IMR-90 (cell line): ENCODE results near the gene CYB5RL. TPM values are rescaled to one million over a fixed set of nuclear protein-coding genes. Genes with fewer than 3 reads are reported as not detected.

ENCODE experiments used
- ATAC-seq: fragments of 200-7000 bp; cut with Tn5 transposase; 2 replicates; pipeline ENCODE4 v1.9.1; 2020; ENCODE audit warnings: low read depth, mild to moderate bottlenecking, moderate library complexity
- BruUV-seq: library from RNA; stranded (reverse); fragments of 400-500 nt; replicated peaks from 2 replicates; lab custom pipeline; 2021; lab: Mats Ljungman, UMichigan
- CTCF ChIA-PET: fragments of 300-600 bp; formaldehyde crosslinking; extraction: SDS; loops from one replicate; lab custom pipeline; 2021; ENCODE audit warnings: antibody characterized with exemption; lab: Yijun Ruan, JAX
- POLR2A ChIA-PET: fragments of 300-600 bp; sonication (Branson Sonifier 250); formaldehyde crosslinking; loops from one replicate; lab custom pipeline; 2022; ENCODE audit warnings: antibody characterized with exemption; ENCODE audit not compliant: unreplicated experiment; lab: Charles Lee
- DNase-seq: peaks from one replicate; pipeline ENCODE4 v3.0.0; 2013
- H2AFZ ChIP-seq: replicated peaks from 2 replicates; pipeline ENCODE3; 2013; ENCODE audit warnings: low read length, mild to moderate bottlenecking; ENCODE audit not compliant: poor library complexity
- H2AK5ac ChIP-seq: 2 replicates; pipeline ENCODE4 v1.6.1; 2013; ENCODE audit warnings: low read depth, low read length, inconsistent platforms
- H2AK9ac ChIP-seq: replicated peaks from 2 replicates; pipeline ENCODE3; 2013; ENCODE audit warnings: mild to moderate bottlenecking, low read depth, low read length, moderate library complexity; ENCODE audit not compliant: poor library complexity
- H2BK120ac ChIP-seq: 2 replicates; pipeline ENCODE4 v1.6.1; 2013; ENCODE audit warnings: low read depth, low read length, inconsistent platforms
- H2BK15ac ChIP-seq: 3 replicates; pipeline ENCODE4 v1.6.1; 2013; ENCODE audit warnings: low read depth, low read length, inconsistent platforms
- H2BK20ac ChIP-seq: 2 replicates; pipeline ENCODE4 v1.6.1; 2013; ENCODE audit warnings: low read depth, mild to moderate bottlenecking, inconsistent platforms, low read length, moderate library complexity
- H2BK5ac ChIP-seq: 2 replicates; pipeline ENCODE4 v1.6.1; 2013; ENCODE audit warnings: mild to moderate bottlenecking, low read depth, low read length, inconsistent platforms; ENCODE audit not compliant: poor library complexity, severe bottlenecking
- H3K14ac ChIP-seq: replicated peaks from 2 replicates; pipeline ENCODE4 v1.6.1; 2013; ENCODE audit warnings: low read depth, low read length, inconsistent platforms
- H3K18ac ChIP-seq: 2 replicates; pipeline ENCODE4 v1.6.1; 2013; ENCODE audit warnings: low read depth, low read length, control low read depth
- H3K23ac ChIP-seq: 2 replicates; pipeline ENCODE4 v1.6.1; 2013; ENCODE audit warnings: low read depth, low read length, inconsistent platforms
- H3K27ac ChIP-seq: 2 replicates; pipeline ENCODE4 v1.5.1; 2013; ENCODE audit warnings: mild to moderate bottlenecking, control low read depth, low read length; ENCODE audit not compliant: insufficient read depth
- H3K27me3 ChIP-seq: 2 replicates; pipeline ENCODE4 v1.6.1; 2013; ENCODE audit warnings: low read length; ENCODE audit not compliant: control insufficient read depth, insufficient read depth
- H3K36me3 ChIP-seq: 2 replicates; pipeline ENCODE4 v1.6.1; 2013; ENCODE audit warnings: low read length, mixed read lengths; ENCODE audit not compliant: control insufficient read depth, insufficient read depth
- H3K4ac ChIP-seq: 2 replicates; pipeline ENCODE4 v1.6.1; 2013; ENCODE audit warnings: low read depth, low read length, inconsistent platforms
- H3K4me1 ChIP-seq: 2 replicates; pipeline ENCODE4 v1.6.1; 2013; ENCODE audit warnings: low read length, mixed read lengths; ENCODE audit not compliant: control insufficient read depth, insufficient read depth
- H3K4me2 ChIP-seq: 2 replicates; pipeline ENCODE4 v1.6.1; 2013; ENCODE audit warnings: low read depth, mild to moderate bottlenecking, control low read depth, low read length, moderate library complexity
- H3K4me3 ChIP-seq: 2 replicates; pipeline ENCODE4 v1.5.1; 2013; ENCODE audit warnings: low read depth, mild to moderate bottlenecking, control low read depth, low read length, moderate library complexity; ENCODE audit not compliant: insufficient read depth
- H3K56ac ChIP-seq: 2 replicates; pipeline ENCODE4 v1.6.1; 2013; ENCODE audit warnings: low read length, inconsistent platforms; ENCODE audit not compliant: insufficient read depth; ENCODE audit errors: extremely low read depth
- H3K79me1 ChIP-seq, 2 experiments: 2 replicates each; pipeline ENCODE4 v1.6.1; 2013; ENCODE audit warnings: low read length in 2 of 2, inconsistent platforms in 1 of 2, low read depth in 1 of 2
- H3K9ac ChIP-seq: 2 replicates; pipeline ENCODE4 v1.6.1; 2013; ENCODE audit warnings: low read depth, low read length, control low read depth
- H3K9me1 ChIP-seq: 2 replicates; pipeline ENCODE4 v1.6.1; 2013; ENCODE audit warnings: low read length, inconsistent platforms; ENCODE audit not compliant: insufficient read depth
- H3K9me3 ChIP-seq: 2 replicates; pipeline ENCODE4 v1.6.1; 2013; ENCODE audit warnings: low read length; ENCODE audit not compliant: control insufficient read depth, insufficient read depth
- H4K20me1 ChIP-seq: 2 replicates; pipeline ENCODE4 v1.6.1; 2013; ENCODE audit warnings: low read length, inconsistent platforms; ENCODE audit not compliant: insufficient read depth
- H4K5ac ChIP-seq: 2 replicates; pipeline ENCODE4 v1.6.1; 2013; ENCODE audit warnings: mild to moderate bottlenecking, low read depth, low read length, control low read depth
- H4K8ac ChIP-seq, 2 experiments: 2 replicates each; pipeline ENCODE4 v1.6.1; 2013; ENCODE audit warnings: low read depth in 2 of 2, low read length in 2 of 2, control low read depth in 1 of 2, inconsistent platforms in 1 of 2
- H4K91ac ChIP-seq: 2 replicates; pipeline ENCODE4 v1.6.1; 2013; ENCODE audit warnings: low read depth, low read length, inconsistent platforms; ENCODE audit not compliant: insufficient read depth
- BHLHE40 ChIP-seq: fragments of 150-350 bp; IDR thresholded peaks from 2 replicates; pipeline ENCODE4 v1.6.1; 2016; ENCODE audit warnings: mild to moderate bottlenecking, low read depth, low read length
- CEBPB ChIP-seq: IDR thresholded peaks from 2 replicates; pipeline ENCODE4 v1.6.1; 2012; ENCODE audit warnings: low read depth, low read length, improper control_type of control experiment
- CHD1 ChIP-seq: IDR thresholded peaks from 2 replicates; pipeline ENCODE4 v1.6.1; 2012; ENCODE audit warnings: low read depth, low read length, improper control_type of control experiment
- FOS ChIP-seq: fragments of 150-350 bp; IDR thresholded peaks from 2 replicates; pipeline ENCODE4 v1.6.1; 2016; ENCODE audit warnings: low read depth, low read length
- MAFK ChIP-seq: IDR thresholded peaks from 2 replicates; pipeline ENCODE4 v1.6.1; 2012; ENCODE audit warnings: low read depth, low read length, improper control_type of control experiment
- MAZ ChIP-seq: IDR thresholded peaks from 2 replicates; pipeline ENCODE4 v1.6.1; 2012; ENCODE audit warnings: low read depth, mild to moderate bottlenecking, low read length, improper control_type of control experiment, moderate library complexity, borderline replicate concordance
- MXI1 ChIP-seq: IDR thresholded peaks from 2 replicates; pipeline ENCODE4 v1.6.1; 2012; ENCODE audit warnings: low read depth, mild to moderate bottlenecking, low read length, moderate library complexity, borderline replicate concordance
- NFE2L2 ChIP-seq: fragments of 150-350 bp; IDR thresholded peaks from 2 replicates; pipeline ENCODE4 v1.6.1; 2016; ENCODE audit warnings: low read depth, mild to moderate bottlenecking, low read length
- POLR2A ChIP-seq: IDR thresholded peaks from 2 replicates; pipeline ENCODE4 v1.6.1; 2012; ENCODE audit warnings: mild to moderate bottlenecking, low read depth, low read length
- RAD21 ChIP-seq: IDR thresholded peaks from 2 replicates; pipeline ENCODE4 v1.6.1; 2012; ENCODE audit warnings: low read length, improper control_type of control experiment
- RFX5 ChIP-seq: IDR thresholded peaks from 2 replicates; pipeline ENCODE4 v1.8.0; 2012; ENCODE audit warnings: low read depth, mild to moderate bottlenecking, low read length, moderate library complexity
- SMC3 ChIP-seq: fragments of 150-350 bp; IDR thresholded peaks from 2 replicates; pipeline ENCODE4 v1.6.1; 2016; ENCODE audit warnings: low read depth, mild to moderate bottlenecking, antibody characterized with exemption, low read length, moderate library complexity
- WGBS, 2 experiments: methylation state at CpG; one replicate each; pipeline versions ENCODE4 v1.1.5 to v1.1.7; 2013; ENCODE audit warnings: missing lambda C conversion rate in 2 of 2; ENCODE audit not compliant: insufficient read length in 1 of 2; ENCODE audit errors: extremely low coverage in 2 of 2; 5-methylcytosine and 5-hydroxymethylcytosine counted together
- dilution Hi-C: fragments of 300-500 bp; cut with HindIII; formaldehyde crosslinking; loops from one replicate; pipeline ENCODE4 v1.14.3; 2018; ENCODE audit warnings: low sequenced_read_pairs; ENCODE audit not compliant: unreplicated experiment
- in situ Hi-C: fragments of 300-500 bp; cut with MboI; formaldehyde crosslinking; loops from 3 replicates; pipeline ENCODE4 v1.14.3; 2019; ENCODE audit warnings: low sequenced_read_pairs, inconsistent platforms, mixed read lengths
- intact Hi-C: fragments of 100-400 bp; cut with micrococcal nuclease; formaldehyde crosslinking; loops from 2 replicates; pipeline ENCODE4 v1.10.0; 2022
- polyA plus RNA-seq, 3 experiments: library from polyadenylated mRNA; depleted of rRNA; stranded (reverse); fragments of >200 nt; gene quantifications; 2 replicates each; pipeline ENCODE4 v1.2.3, GENCODE V29; 2012; ENCODE audit warnings: low replicate concordance in 1 of 3
- total RNA-seq: library from RNA; depleted of rRNA; stranded (reverse); fragments of >200 nt; gene quantifications from 2 replicates; pipeline ENCODE4 v1.2.3, GENCODE V29; 2012
- TF ChIP-seq, protein P1 (sequence below): fragments of 150-350 bp; IDR thresholded peaks from 2 replicates; pipeline ENCODE4 v1.6.1; 2016; ENCODE audit warnings: low read depth, mild to moderate bottlenecking, low read length, moderate library complexity, borderline replicate concordance
- TF ChIP-seq, protein P2 (sequence below): conservative IDR thresholded peaks from 2 replicates; pipeline ENCODE4 v1.5.1; 2012; ENCODE audit warnings: mild to moderate bottlenecking, low read depth, low read length, improper control_type of control experiment

CYB5RL gene
- total and polyA plus RNA-seq, 2 of the 4 experiments (the other 2 are of a cell fraction) = 3.8 to 4.3 TPM

DNA sequence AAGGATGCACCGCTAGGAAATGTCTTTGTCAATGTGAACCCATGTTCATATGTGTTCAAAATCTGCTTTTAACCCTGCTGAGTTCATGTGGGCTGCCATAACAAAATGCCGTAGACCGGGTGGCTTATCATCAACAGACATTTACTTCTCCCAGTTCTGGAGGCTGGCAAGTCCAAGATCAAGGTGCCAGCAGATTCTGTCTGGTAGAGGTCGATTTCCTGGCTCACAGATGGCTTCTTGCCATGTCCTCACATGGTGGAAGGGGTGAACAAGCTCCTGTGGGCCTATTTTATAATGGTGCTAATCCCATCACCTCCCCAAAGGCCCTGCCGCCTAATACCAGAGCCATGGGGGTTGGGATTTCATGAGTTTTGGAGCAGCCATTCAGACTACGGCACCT, 42.4 kb downstream of the CYB5RL start:
- no peak overlapping the region for H3K27ac ChIP-seq

More for the DNA sequence above, 42.4 kb downstream of the CYB5RL start:
- BruUV-seq = no TSS peak
- no peak for ATAC-seq
- no peak overlapping the region for H2BK120ac ChIP-seq
- dilution Hi-C loops = no loop called here
- no peak overlapping the region for H2BK5ac ChIP-seq
- H4K5ac ChIP-seq = no peak overlapping the region
- in situ Hi-C loops = no loop called here
- H3K27me3 ChIP-seq = peaks cover 7% of the 10 kb centered on the region; the same call in 1 of the 2 replicates
- no peak for TF ChIP-seq MAFK
- no peak for TF ChIP-seq FOS
- TF ChIP-seq MAZ = no peak
- TF ChIP-seq CEBPB = no peak
- TF ChIP-seq, protein P1, sequence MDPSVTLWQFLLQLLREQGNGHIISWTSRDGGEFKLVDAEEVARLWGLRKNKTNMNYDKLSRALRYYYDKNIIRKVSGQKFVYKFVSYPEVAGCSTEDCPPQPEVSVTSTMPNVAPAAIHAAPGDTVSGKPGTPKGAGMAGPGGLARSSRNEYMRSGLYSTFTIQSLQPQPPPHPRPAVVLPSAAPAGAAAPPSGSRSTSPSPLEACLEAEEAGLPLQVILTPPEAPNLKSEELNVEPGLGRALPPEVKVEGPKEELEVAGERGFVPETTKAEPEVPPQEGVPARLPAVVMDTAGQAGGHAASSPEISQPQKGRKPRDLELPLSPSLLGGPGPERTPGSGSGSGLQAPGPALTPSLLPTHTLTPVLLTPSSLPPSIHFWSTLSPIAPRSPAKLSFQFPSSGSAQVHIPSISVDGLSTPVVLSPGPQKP = no peak
- TF ChIP-seq, protein P2, sequence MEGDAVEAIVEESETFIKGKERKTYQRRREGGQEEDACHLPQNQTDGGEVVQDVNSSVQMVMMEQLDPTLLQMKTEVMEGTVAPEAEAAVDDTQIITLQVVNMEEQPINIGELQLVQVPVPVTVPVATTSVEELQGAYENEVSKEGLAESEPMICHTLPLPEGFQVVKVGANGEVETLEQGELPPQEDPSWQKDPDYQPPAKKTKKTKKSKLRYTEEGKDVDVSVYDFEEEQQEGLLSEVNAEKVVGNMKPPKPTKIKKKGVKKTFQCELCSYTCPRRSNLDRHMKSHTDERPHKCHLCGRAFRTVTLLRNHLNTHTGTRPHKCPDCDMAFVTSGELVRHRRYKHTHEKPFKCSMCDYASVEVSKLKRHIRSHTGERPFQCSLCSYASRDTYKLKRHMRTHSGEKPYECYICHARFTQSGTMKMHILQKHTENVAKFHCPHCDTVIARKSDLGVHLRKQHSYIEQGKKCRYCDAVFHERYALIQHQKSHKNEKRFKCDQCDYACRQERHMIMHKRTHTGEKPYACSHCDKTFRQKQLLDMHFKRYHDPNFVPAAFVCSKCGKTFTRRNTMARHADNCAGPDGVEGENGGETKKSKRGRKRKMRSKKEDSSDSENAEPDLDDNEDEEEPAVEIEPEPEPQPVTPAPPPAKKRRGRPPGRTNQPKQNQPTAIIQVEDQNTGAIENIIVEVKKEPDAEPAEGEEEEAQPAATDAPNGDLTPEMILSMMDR = no peak
- no peak for TF ChIP-seq SMC3
- TF ChIP-seq RAD21 = no peak
- TF ChIP-seq RFX5 = no peak
- TF ChIP-seq POLR2A = no peak
- TF ChIP-seq MXI1 = no peak
- no peak for TF ChIP-seq BHLHE40
- TF ChIP-seq CHD1 = no peak
- TF ChIP-seq NFE2L2 = no peak
- H3K23ac ChIP-seq = no peak overlapping the region
- ChIA-PET POLR2A (no interaction called here), CTCF (no interaction called here)
- no peak overlapping the region for H3K14ac ChIP-seq
- H3K9me1 ChIP-seq = peaks cover 12% of the 10 kb centered on the region; the same call in 1 of the 2 replicates
- H3K18ac ChIP-seq = no peak overlapping the region
- H3K9ac ChIP-seq = no peak overlapping the region
- H3K4me2 ChIP-seq = no peak overlapping the region
- no peak overlapping the region for H3K4me3 ChIP-seq
- H3K4me1 ChIP-seq = peaks cover 6% of the 10 kb centered on the region
- H4K8ac ChIP-seq = no peak overlapping the region
- H3K9me3 ChIP-seq = no peaks in the 10 kb centered on the region
- no peaks in the 10 kb centered on the region for H4K20me1 ChIP-seq
- H2AK5ac ChIP-seq = no peak overlapping the region
- no peak overlapping the region for H2BK15ac ChIP-seq
- no peak overlapping the region for H4K91ac ChIP-seq
- no peak for DNase-seq
- H3K79me1 ChIP-seq = no peaks in the 10 kb centered on the region
- H2BK20ac ChIP-seq = no peak overlapping the region
- no peak overlapping the region for H2AK9ac ChIP-seq
- no peak overlapping the region for H3K56ac ChIP-seq
- no CpG with 5 or more reads among the region's 6 CpGs for WGBS, 2 experiments
- H3K4ac ChIP-seq = no peak overlapping the region
- intact Hi-C loops = no loop called here
- H2AFZ ChIP-seq = no peak overlapping the region
- H3K36me3 ChIP-seq = no peaks in the 10 kb centered on the region
